Mammary microvascular endothelial cell (primary cell): ENCODE results near the gene FCGBP. TPM values are rescaled to one million over a fixed set of nuclear protein-coding genes. Genes with fewer than 3 reads are reported as not detected.

Experiments
- total RNA-seq: library from RNA; depleted of rRNA; stranded (reverse); fragments of >200 nt; gene quantifications from 2 replicates; pipeline ENCODE4 v1.2.3, GENCODE V29; 2015

The FCGBP gene
- total RNA-seq, result not detected in 2 replicates

GRCh38 chr19:39934584-39935363 lies at the start of gene FCGBP:
TSS of gene FCGBP (minus strand) at chr19:39934634.

GRCh38 chr19:39970675-39971379 lies 36.4 kb upstream of the FCGBP start, which contains the start of gene PSMC4:
TSS of gene PSMC4 (plus strand) at chr19:39971165. CDS start at chr19:39971203, 38 bp downstream.

Other genes with a start within 250 kb of the FCGBP start
- gene LGALS14, start 230.2 kb downstream of the FCGBP start, total RNA-seq, result not detected in 2 replicates
- gene CLC, start 196.6 kb downstream of the FCGBP start, total RNA-seq, result not detected in 2 replicates
- not detected in 2 replicates for gene LEUTX, start 155.8 kb downstream of the FCGBP start, total RNA-seq
- gene DYRK1B, start 100.5 kb downstream of the FCGBP start, total RNA-seq, result 11.7 and 16.8 TPM in 2 replicates
- gene FBL, start 88.3 kb downstream of the FCGBP start, total RNA-seq, result 163 and 170 TPM in 2 replicates
- 136 and 151 TPM in 2 replicates for gene PSMC4, start 36.5 kb upstream of the FCGBP start, total RNA-seq
- gene ZNF546, start 62.4 kb upstream of the FCGBP start, total RNA-seq, result 1.7 and 5.2 TPM in 2 replicates
- gene ZNF780B, start 121.6 kb upstream of the FCGBP start, total RNA-seq, result 3.8 and 7.3 TPM in 2 replicates
- 2.8 and 6.7 TPM in 2 replicates for gene ZNF780A, start 156.3 kb upstream of the FCGBP start, total RNA-seq